Calu3 (cell line): ENCODE measurements around the gene CTNNBL1. TPM values are rescaled to one million over a fixed set of nuclear protein-coding genes. Genes with fewer than 3 reads are reported as not detected.

Experiments
- BruUV-seq: library from RNA; stranded (reverse); fragments of 400-500 nt; replicated peaks from 2 replicates; lab custom pipeline; 2021; lab: Mats Ljungman, UMichigan
- CTCF ChIA-PET: fragments of 300-600 bp; sonication (Branson Sonifier 250); formaldehyde crosslinking; loops from one replicate; lab custom pipeline; 2022; ENCODE audit warnings: antibody characterized with exemption; lab: Charles Lee
- DNase-seq: peaks from one replicate; pipeline ENCODE4 v3.0.0; 2022
- H3K27ac Mint-ChIP-seq: one replicate; pipeline ENCODE4 v1.8.0; 2022; ENCODE audit warnings: mixed read lengths; ENCODE audit not compliant: unreplicated experiment
- H3K27me3 Mint-ChIP-seq: one replicate; pipeline ENCODE4 v1.8.0; 2022; ENCODE audit warnings: mixed read lengths; ENCODE audit not compliant: unreplicated experiment
- H3K36me3 Mint-ChIP-seq: one replicate; pipeline ENCODE4 v1.8.0; 2022; ENCODE audit warnings: mild to moderate bottlenecking, moderate library complexity, mixed read lengths; ENCODE audit not compliant: insufficient read depth, unreplicated experiment
- H3K4me1 Mint-ChIP-seq: one replicate; pipeline ENCODE4 v1.8.0; 2022; ENCODE audit warnings: mild to moderate bottlenecking, low read depth, mixed read lengths; ENCODE audit not compliant: unreplicated experiment
- H3K4me3 Mint-ChIP-seq: one replicate; pipeline ENCODE4 v1.8.0; 2022; ENCODE audit warnings: mild to moderate bottlenecking, low read depth, moderate library complexity, mixed read lengths; ENCODE audit not compliant: unreplicated experiment
- H3K9me3 Mint-ChIP-seq: one replicate; pipeline ENCODE4 v1.8.0; 2022; ENCODE audit warnings: low read depth, mixed read lengths; ENCODE audit not compliant: unreplicated experiment
- intact Hi-C: fragments of 100-400 bp; cut with micrococcal nuclease; formaldehyde crosslinking; loops from one replicate; pipeline ENCODE4 v1.10.0; 2022; ENCODE audit not compliant: unreplicated experiment
- total RNA-seq: library from RNA; stranded (reverse); gene quantifications from 2 replicates; pipeline ENCODE4 v1.2.3, GENCODE V29; 2022
- TF ChIP-seq, protein P1 (sequence below): fragments of 200-600 bp; IDR thresholded peaks from one replicate; pipeline ENCODE4 v1.8.0; 2022; ENCODE audit warnings: antibody characterized with exemption; ENCODE audit not compliant: unreplicated experiment

CTNNBL1 gene
- total RNA-seq, 1 experiment from 2014 or later = 106 TPM

DNA sequence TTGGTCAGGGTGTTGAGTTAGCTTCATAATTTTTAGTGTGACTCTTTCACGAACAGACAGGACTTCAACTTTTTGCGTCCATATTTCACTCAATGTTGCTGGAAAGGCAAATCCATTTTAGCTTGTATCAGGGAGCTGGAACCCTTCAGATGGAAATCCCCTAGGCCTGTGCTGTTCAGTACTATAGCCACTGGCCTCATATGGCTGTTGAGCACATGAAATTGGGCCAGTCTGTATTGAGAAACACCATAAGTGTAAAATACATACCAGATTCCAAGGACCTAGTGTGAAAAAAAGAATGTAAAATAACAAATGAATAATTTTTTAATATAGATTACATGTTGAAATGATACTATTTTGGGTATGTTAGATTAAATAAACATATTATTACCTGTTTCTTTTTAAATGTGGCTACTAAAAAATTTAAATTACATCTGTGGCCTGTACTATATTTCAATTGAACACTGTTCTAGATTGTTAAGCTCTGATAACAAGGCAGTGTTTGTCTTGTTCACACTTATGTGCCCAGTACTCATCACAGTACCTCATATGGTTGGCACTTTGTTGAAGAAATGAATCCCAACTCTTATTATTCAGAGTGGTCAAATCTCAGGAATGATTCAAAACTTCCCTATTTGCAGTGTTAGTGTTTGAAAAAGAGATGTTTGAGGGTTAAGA is 34.3 kb downstream of the CTNNBL1 start:
- Mint-ChIP-seq H3K27me3 (no peaks in the 10 kb centered on the region), H3K4me3 (no peak overlapping the region), H3K36me3 (no peaks in the 10 kb centered on the region), H3K9me3 (no peaks in the 10 kb centered on the region), H3K4me1 (no peaks in the 10 kb centered on the region), H3K27ac (no peak overlapping the region)
- intact Hi-C loops = no loop called here
- BruUV-seq = no TSS peak
- no peak for DNase-seq
- TF ChIP-seq, protein P1, sequence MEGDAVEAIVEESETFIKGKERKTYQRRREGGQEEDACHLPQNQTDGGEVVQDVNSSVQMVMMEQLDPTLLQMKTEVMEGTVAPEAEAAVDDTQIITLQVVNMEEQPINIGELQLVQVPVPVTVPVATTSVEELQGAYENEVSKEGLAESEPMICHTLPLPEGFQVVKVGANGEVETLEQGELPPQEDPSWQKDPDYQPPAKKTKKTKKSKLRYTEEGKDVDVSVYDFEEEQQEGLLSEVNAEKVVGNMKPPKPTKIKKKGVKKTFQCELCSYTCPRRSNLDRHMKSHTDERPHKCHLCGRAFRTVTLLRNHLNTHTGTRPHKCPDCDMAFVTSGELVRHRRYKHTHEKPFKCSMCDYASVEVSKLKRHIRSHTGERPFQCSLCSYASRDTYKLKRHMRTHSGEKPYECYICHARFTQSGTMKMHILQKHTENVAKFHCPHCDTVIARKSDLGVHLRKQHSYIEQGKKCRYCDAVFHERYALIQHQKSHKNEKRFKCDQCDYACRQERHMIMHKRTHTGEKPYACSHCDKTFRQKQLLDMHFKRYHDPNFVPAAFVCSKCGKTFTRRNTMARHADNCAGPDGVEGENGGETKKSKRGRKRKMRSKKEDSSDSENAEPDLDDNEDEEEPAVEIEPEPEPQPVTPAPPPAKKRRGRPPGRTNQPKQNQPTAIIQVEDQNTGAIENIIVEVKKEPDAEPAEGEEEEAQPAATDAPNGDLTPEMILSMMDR = no peak
- CTCF ChIA-PET = interaction anchor here (0.6 kb wide), 1 partner anchor 16 kb away, joined by 3 read pairs; no protein-coding TSS in a partner anchor

DNA sequence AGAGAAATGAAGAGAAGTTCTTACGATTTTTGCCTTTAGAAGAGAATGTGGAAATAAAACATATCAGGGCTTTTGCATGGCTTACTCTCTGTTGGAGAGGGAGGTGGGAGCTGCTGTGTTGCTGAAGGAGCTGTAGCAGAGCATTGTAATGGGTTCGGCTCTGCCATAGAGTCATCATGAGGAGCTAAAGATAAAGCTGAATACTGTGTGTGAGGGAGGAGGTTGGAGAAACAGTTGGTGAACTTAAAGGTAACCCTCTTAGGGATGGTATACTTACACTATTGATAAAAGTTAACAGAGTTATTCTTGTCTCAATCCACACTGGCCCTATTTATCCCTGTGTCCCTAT is 34.8 kb downstream of the CTNNBL1 start:
- CTCF ChIA-PET = interaction anchor here (1.1 kb wide), 1 partner anchor 175 kb away, joined by 6 read pairs; no protein-coding TSS in a partner anchor
- DNase-seq = no peak
- Mint-ChIP-seq H3K36me3 (no peaks in the 10 kb centered on the region), H3K9me3 (no peaks in the 10 kb centered on the region), H3K4me3 (no peak overlapping the region), H3K27me3 (no peaks in the 10 kb centered on the region), H3K27ac (no peak overlapping the region), H3K4me1 (no peaks in the 10 kb centered on the region)
- intact Hi-C loops = no loop called here
- no TSS peak for BruUV-seq
- TF ChIP-seq, protein P1 = no peak

DNA sequence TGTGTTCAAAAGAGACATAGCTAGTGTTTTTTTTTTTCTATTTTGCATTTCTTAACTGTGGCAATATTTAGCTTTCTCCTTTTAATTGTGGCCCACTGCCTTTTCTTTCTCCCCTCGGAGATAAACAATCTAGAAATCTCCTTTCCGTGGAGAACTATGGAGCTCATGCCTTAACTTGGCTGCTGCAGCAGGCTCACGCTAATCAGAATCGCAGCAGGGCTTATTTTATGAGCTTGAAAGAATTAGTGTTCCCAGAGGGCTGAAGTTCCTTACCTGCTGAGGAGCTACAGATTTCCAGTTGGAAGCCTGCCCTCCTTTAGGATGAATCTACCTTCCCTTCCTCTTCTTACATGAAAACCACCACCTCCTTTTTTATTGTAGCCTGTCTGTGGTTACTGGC is 35.6 kb downstream of the CTNNBL1 start:
- H3K4me1 Mint-ChIP-seq = no peaks in the 10 kb centered on the region
- no peak overlapping the region for H3K4me3 Mint-ChIP-seq
- H3K36me3 Mint-ChIP-seq = no peaks in the 10 kb centered on the region
- H3K27me3 Mint-ChIP-seq = no peaks in the 10 kb centered on the region
- H3K9me3 Mint-ChIP-seq = no peaks in the 10 kb centered on the region
- TF ChIP-seq, protein P1 = no peak
- intact Hi-C loops = no loop called here
- H3K27ac Mint-ChIP-seq = no peak overlapping the region
- no peak for DNase-seq
- BruUV-seq = no TSS peak
- CTCF ChIA-PET = interaction anchor here (0.7 to 1.1 kb wide), 2 partner anchors 175 to 313 kb away, joined by 3 to 6 read pairs; no protein-coding TSS in a partner anchor

DNA sequence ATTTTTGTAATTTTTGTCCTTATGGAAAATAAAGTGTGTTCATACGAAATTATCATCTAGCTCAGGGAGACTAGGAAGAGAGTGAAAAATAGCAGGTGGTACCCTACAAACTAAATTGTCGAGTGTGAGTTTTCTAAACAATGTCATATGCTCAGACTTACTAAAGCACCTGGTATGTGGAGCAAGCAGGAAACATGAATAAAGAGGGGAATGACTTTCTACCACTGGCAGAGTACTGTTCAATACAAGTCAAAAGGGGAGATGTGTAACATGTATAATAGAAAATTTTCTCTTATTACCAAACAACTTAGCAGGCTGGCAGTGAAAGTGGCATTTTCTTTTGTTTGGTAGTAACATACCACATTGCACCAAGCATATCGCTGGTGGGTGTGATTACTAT is 36.1 kb downstream of the CTNNBL1 start:
- intact Hi-C loops = no loop called here
- no peak overlapping the region for H3K27ac Mint-ChIP-seq

More for the DNA sequence above, 36.1 kb downstream of the CTNNBL1 start:
- DNase-seq = no peak
- H3K36me3 Mint-ChIP-seq = no peaks in the 10 kb centered on the region
- H3K27me3 Mint-ChIP-seq = no peaks in the 10 kb centered on the region
- CTCF ChIA-PET = interaction anchor here (0.7 to 1.1 kb wide), 2 partner anchors 176 to 313 kb away, joined by 3 to 6 read pairs; no protein-coding TSS in a partner anchor
- no peak overlapping the region for H3K4me3 Mint-ChIP-seq
- no peaks in the 10 kb centered on the region for H3K4me1 Mint-ChIP-seq
- TF ChIP-seq, protein P1 = no peak
- H3K9me3 Mint-ChIP-seq = no peaks in the 10 kb centered on the region
- no TSS peak for BruUV-seq
